WTC11 (cell line): ENCODE measurements around the gene LIMCH1.

ENCODE experiments used
- ELF4 ChIP-seq: sonication (generic); formaldehyde crosslinking; IDR thresholded peaks from 2 replicates; pipeline ENCODE4 v1.8.1; 2022; ENCODE audit warnings: low read depth, mild to moderate bottlenecking, moderate library complexity, missing genetic modification reagents
- ETV6 ChIP-seq: sonication (generic); formaldehyde crosslinking; IDR thresholded peaks from 2 replicates; pipeline ENCODE4 v1.8.1; 2022; ENCODE audit warnings: mild to moderate bottlenecking, missing genetic modification reagents
- NFYB ChIP-seq: sonication (generic); formaldehyde crosslinking; conservative IDR thresholded peaks from 2 replicates; pipeline ENCODE4 v1.8.0; 2022; ENCODE audit warnings: low read depth, missing genetic modification reagents
- TF ChIP-seq, protein P1 (sequence below): fragments of 250-450 bp; sonication (Bioruptor Pico); IDR thresholded peaks from 2 replicates; pipeline ENCODE4 v1.9.0; 2021; ENCODE audit warnings: moderate library complexity, mild to moderate bottlenecking, inconsistent platforms, borderline replicate concordance
- TF ChIP-seq, protein P2 (sequence below): fragments of 200-600 bp; IDR thresholded peaks from 2 replicates; pipeline ENCODE4 v1.8.0; 2022; ENCODE audit warnings: antibody characterized with exemption

DNA sequence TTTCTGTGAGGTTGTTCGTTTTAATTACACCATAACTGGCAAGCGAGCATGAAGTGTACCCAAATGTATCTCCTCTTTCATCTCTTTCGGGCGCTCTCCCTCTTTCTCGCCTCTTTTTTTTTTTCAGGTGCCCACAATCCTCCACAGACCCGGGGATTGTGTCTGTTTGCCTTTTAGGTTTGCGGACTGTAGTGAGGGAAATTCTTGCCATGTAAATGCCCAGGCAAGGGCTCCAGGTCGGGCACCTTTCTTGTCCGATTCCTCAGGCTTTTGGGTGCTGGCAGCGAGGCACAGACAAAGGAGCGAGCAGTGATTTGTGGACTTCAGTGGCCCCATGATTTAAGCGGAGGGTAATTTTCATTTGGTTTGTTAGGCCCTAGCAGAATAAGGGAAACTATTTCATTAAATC lies 211.7 kb downstream of the LIMCH1 start:
- TF ChIP-seq ETV6 (CRISPR knock-in tag) (no peak), NFYB (CRISPR knock-in tag) (no peak), ELF4 (CRISPR knock-in tag) (no peak)
- TF ChIP-seq, protein P1, sequence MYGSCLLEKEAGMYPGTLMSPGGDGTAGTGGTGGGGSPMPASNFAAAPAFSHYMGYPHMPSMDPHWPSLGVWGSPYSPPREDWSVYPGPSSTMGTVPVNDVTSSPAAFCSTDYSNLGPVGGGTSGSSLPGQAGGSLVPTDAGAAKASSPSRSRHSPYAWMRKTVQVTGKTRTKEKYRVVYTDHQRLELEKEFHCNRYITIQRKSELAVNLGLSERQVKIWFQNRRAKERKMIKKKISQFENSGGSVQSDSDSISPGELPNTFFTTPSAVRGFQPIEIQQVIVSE: no peak
- TF ChIP-seq, protein P2, sequence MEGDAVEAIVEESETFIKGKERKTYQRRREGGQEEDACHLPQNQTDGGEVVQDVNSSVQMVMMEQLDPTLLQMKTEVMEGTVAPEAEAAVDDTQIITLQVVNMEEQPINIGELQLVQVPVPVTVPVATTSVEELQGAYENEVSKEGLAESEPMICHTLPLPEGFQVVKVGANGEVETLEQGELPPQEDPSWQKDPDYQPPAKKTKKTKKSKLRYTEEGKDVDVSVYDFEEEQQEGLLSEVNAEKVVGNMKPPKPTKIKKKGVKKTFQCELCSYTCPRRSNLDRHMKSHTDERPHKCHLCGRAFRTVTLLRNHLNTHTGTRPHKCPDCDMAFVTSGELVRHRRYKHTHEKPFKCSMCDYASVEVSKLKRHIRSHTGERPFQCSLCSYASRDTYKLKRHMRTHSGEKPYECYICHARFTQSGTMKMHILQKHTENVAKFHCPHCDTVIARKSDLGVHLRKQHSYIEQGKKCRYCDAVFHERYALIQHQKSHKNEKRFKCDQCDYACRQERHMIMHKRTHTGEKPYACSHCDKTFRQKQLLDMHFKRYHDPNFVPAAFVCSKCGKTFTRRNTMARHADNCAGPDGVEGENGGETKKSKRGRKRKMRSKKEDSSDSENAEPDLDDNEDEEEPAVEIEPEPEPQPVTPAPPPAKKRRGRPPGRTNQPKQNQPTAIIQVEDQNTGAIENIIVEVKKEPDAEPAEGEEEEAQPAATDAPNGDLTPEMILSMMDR: no peak
